ENCODE measurements around the gene SIGLEC15.

GRCh38 chr18:45845410-45845809 is 19.9 kb downstream of the SIGLEC15 start:
- TF ChIP-seq CREB1 (IDR thresholded peaks at IDR 0.05; ENCODE audit: low read depth) (no peak), ZBTB7A (IDR thresholded peaks at IDR 0.05; ENCODE audit: low read depth) (no peak), NFIC (IDR thresholded peaks at IDR 0.05) (no peak), EGR1 (IDR thresholded peaks at IDR 0.05) (no peak), TAF1 (IDR thresholded peaks at IDR 0.05; ENCODE audit: low read depth) (no peak), YY1 (IDR thresholded peaks at IDR 0.05; ENCODE audit: low read depth) (no peak), EP300 (IDR thresholded peaks at IDR 0.05; ENCODE audit: borderline replicate concordance) (no peak), USF1 (IDR thresholded peaks at IDR 0.05) (no peak), REST (IDR thresholded peaks at IDR 0.05; ENCODE audit: low read depth) (no peak), TEAD4 (IDR thresholded peaks at IDR 0.05) (no peak), MAX (IDR thresholded peaks at IDR 0.05) (no peak), RAD21 (IDR thresholded peaks at IDR 0.05; ENCODE audit: low read depth) (no peak)
